ENCODE results near the gene RRP7A. TPM values are rescaled to one million over a fixed set of nuclear protein-coding genes. Genes with fewer than 3 reads are reported as not detected.

Gene RRP7A
- total RNA-seq, 1 donor from 2014 or later: 150 TPM

DNA sequence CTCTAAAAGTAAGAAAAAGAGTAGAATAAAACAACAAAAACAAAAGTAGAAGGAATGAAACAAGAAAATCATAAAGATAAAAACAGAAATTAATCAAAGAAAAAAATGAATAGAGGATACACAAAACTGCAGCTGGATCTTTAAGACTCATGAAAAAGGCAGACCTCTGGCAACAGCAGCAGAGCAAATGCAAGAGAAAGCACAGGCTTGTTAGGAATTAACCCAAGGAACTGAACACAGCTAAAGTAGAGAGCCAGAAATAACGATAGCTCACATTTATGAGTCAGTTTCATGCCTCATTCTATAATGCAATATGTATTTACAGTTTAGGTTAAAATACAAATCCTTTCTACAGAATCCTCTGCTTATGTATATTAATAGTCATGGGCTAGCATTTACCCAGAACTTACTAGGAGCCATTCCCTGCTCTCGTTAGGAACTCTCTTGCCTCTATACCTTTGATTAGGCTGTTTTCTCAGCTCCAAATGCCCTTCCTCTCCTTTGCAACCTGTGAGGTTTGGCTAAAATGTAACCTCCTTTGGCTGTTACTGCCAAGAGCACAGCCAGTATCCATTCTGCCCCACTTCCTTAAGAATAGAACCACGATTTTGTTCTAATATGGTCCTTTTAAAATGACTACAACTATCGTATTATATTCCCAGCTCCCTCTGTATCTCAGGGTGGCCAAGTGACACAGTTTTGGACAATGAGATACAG lies 49.1 kb downstream of the RRP7A start:
- Mint-ChIP-seq H3K4me3 (no peak overlapping the region), H3K27ac (no peak overlapping the region), H3K27me3 (peaks cover 40% of the 10 kb centered on the region), H3K36me3 (ENCODE audit: low read depth) (no peaks in the 10 kb centered on the region), H3K9me3 (no peaks in the 10 kb centered on the region), H3K4me1 (no peaks in the 10 kb centered on the region)
- intact Hi-C loops (cut with micrococcal nuclease): no loop called here
- DNase-seq: no peak

DNA sequence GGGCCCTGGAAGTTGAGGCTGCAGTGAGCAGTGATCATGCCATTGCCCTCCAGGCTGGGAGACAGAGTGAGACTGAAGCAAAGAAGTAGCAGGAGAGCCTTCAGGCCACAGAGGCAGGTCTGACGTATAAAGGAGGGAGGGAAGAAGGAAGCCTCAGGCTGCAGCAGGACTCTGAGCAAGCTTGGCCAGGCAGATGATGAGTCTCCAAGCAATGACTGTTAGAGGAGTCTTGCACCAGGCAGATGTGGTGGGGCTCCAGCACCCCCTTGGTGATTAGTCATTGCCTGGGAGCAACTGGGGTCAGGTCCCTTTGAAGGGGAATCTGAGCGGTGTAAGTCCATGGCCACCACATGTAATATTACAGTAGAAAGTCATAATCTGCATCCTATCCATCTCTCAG lies 50.8 kb downstream of the RRP7A start:
- no peak for DNase-seq
- no peak overlapping the region for H3K4me3 Mint-ChIP-seq
- no peak overlapping the region for H3K27ac Mint-ChIP-seq
- H3K36me3 Mint-ChIP-seq (ENCODE audit: low read depth): no peaks in the 10 kb centered on the region
- H3K9me3 Mint-ChIP-seq: no peaks in the 10 kb centered on the region
- peaks cover 40% of the 10 kb centered on the region for H3K27me3 Mint-ChIP-seq
- no peaks in the 10 kb centered on the region for H3K4me1 Mint-ChIP-seq
- intact Hi-C loops (cut with micrococcal nuclease): no loop called here

DNA sequence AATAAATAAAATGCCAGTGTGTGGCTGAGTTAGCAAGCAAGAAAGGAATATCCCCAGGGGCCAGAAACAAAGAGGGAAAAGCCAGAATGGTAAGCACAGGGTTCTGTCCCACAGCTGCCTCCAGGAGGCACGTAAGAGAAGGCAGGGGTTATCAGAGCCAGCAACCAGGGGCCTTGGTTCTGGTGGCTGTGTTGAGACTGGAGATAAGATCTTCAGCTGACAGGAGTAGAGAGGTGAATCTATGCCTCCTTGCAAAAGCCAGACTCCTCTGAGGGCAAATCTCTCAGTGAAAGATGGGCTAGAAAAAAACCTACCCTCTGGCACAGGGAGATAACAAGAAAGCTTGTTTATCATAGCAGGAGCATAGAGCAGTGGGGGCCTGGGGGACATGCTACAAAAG lies 57.6 kb downstream of the RRP7A start:
- Mint-ChIP-seq H3K27ac (no peak overlapping the region), H3K4me1 (peaks cover 3% of the 10 kb centered on the region), H3K9me3 (no peaks in the 10 kb centered on the region), H3K36me3 (ENCODE audit: low read depth) (no peaks in the 10 kb centered on the region), H3K27me3 (peaks cover 31% of the 10 kb centered on the region), H3K4me3 (no peak overlapping the region)
- intact Hi-C loops (cut with micrococcal nuclease): no loop called here
- no peak for DNase-seq

DNA sequence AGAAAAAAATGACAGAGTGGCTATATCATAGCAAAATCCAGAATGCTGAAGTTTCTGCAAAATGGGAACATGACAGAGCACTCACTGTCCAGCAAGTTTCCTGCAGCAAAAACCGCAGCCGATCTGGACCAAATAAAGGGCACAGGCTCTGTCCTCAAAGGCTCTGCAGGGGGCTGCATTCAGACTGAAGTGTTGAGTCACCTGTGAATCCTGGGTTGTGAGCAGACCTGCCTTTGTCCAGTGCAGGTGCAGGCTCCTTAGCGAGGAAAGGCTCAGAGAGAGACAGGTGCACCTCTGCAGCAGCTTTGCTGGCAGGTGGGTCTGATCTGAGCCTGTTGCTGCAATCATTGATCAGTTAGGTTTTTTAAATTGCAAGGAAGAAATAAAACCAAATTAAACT lies 58.1 kb downstream of the RRP7A start:
- Mint-ChIP-seq H3K27ac (no peak overlapping the region), H3K36me3 (ENCODE audit: low read depth) (no peaks in the 10 kb centered on the region), H3K4me1 (peaks cover 3% of the 10 kb centered on the region), H3K27me3 (peaks cover 32% of the 10 kb centered on the region), H3K9me3 (no peaks in the 10 kb centered on the region), H3K4me3 (no peak overlapping the region)
- no peak for DNase-seq
- intact Hi-C loops (cut with micrococcal nuclease): no loop called here

Other genes starting within 250 kb of the RRP7A start
- gene TCF20, start 249.1 kb downstream of the RRP7A start, total RNA-seq: 83.0 and 85.4 TPM in 2 replicates
- gene NFAM1, start 87.4 kb downstream of the RRP7A start, total RNA-seq: 0.05 and 0.07 TPM in 2 replicates
- gene SERHL2, start 34.2 kb upstream of the RRP7A start, total RNA-seq: 2.2 and 2.3 TPM in 2 replicates
- 75.4 and 85.3 TPM in 2 replicates for gene POLDIP3, start 95.1 kb upstream of the RRP7A start, total RNA-seq
- 0.98 and 1.2 TPM in 2 replicates for gene ATP5MGL, start 120.8 kb upstream of the RRP7A start, total RNA-seq
- 76.2 and 77.0 TPM in 2 replicates for gene CYB5R3, start 129.6 kb upstream of the RRP7A start, total RNA-seq
- not detected in 2 replicates for gene A4GALT, start 201.1 kb upstream of the RRP7A start, total RNA-seq